HEK293 (cell line): ENCODE data around the gene ZNF350.

Source experiments
- BCL6B ChIP-seq: fragments of 450-650 bp; formaldehyde crosslinking; IDR thresholded peaks from 2 replicates; pipeline ENCODE4 v1.5.1; 2017; ENCODE audit warnings: missing biosample characterization, missing genetic modification characterization
- CTCF ChIP-seq: fragments of 450-650 bp; formaldehyde crosslinking; IDR thresholded peaks from 2 replicates; pipeline ENCODE4 v1.5.1; 2016; ENCODE audit warnings: missing biosample characterization, missing genetic modification characterization
- KLF9 ChIP-seq: fragments of 450-650 bp; formaldehyde crosslinking; IDR thresholded peaks from 2 replicates; pipeline ENCODE4 v1.5.1; 2016; ENCODE audit warnings: missing biosample characterization, missing genetic modification characterization, low read depth
- PATZ1 ChIP-seq: fragments of 450-650 bp; formaldehyde crosslinking; IDR thresholded peaks from 2 replicates; pipeline ENCODE4 v1.5.1; 2016; ENCODE audit warnings: missing biosample characterization, missing genetic modification characterization
- ZNF24 ChIP-seq: fragments of 450-650 bp; formaldehyde crosslinking; IDR thresholded peaks from 2 replicates; pipeline ENCODE4 v1.5.1; 2016; ENCODE audit warnings: missing biosample characterization, missing genetic modification characterization
- ZNF398 ChIP-seq: fragments of 450-650 bp; formaldehyde crosslinking; IDR thresholded peaks from 2 replicates; pipeline ENCODE4 v1.5.1; 2017; ENCODE audit warnings: missing biosample characterization, missing genetic modification characterization
- ZNF510 ChIP-seq: fragments of 450-650 bp; formaldehyde crosslinking; IDR thresholded peaks from 2 replicates; pipeline ENCODE4 v1.5.1; 2018; ENCODE audit warnings: mild to moderate bottlenecking, missing genetic modification characterization, missing biosample characterization; ENCODE audit not compliant: insufficient replicate concordance
- ZNF514 ChIP-seq: fragments of 450-650 bp; formaldehyde crosslinking; IDR thresholded peaks from 2 replicates; pipeline ENCODE4 v1.5.1; 2016; ENCODE audit warnings: missing biosample characterization, missing genetic modification characterization
- ZNF529 ChIP-seq: fragments of 450-650 bp; formaldehyde crosslinking; IDR thresholded peaks from 2 replicates; pipeline ENCODE4 v1.5.1; 2017; ENCODE audit warnings: missing genetic modification characterization, missing biosample characterization; ENCODE audit not compliant: insufficient replicate concordance
- ZNF830 ChIP-seq: fragments of 450-650 bp; IDR thresholded peaks from 2 replicates; pipeline ENCODE4 v1.5.0; 2018; ENCODE audit warnings: missing biosample characterization, missing genetic modification characterization, low read depth, mild to moderate bottlenecking, moderate library complexity
- ZSCAN18 ChIP-seq: fragments of 450-650 bp; formaldehyde crosslinking; IDR thresholded peaks from 2 replicates; pipeline ENCODE4 v1.5.1; 2016; ENCODE audit warnings: missing biosample characterization, missing genetic modification characterization

GRCh38 chr19:52010674-52011073 is 24.0 kb upstream of the ZNF350 start:
- TF ChIP-seq CTCF: no peak
- TF ChIP-seq ZNF514: no peak
- no peak for TF ChIP-seq ZNF24 (tag by site-specific recombination)
- TF ChIP-seq BCL6B (tag by site-specific recombination): no peak
- TF ChIP-seq ZNF510 (tag by site-specific recombination): no peak
- TF ChIP-seq PATZ1: no peak
- TF ChIP-seq ZNF398 (tag by site-specific recombination): no peak
- no peak for TF ChIP-seq ZNF529 (tag by site-specific recombination)
- no peak for TF ChIP-seq KLF9
- no peak for TF ChIP-seq ZSCAN18
- TF ChIP-seq ZNF830 (tag by site-specific recombination): no peak
